Naive thymus-derived CD4-positive, alpha-beta T cell (primary cell): ENCODE results near the gene SNRNP48. TPM values are rescaled to one million over a fixed set of nuclear protein-coding genes. Genes with fewer than 3 reads are reported as not detected.

ENCODE experiments used
- ATAC-seq: fragments of 150-1000 bp; cut with Tn5 transposase; 2 replicates; pipeline ENCODE4 v1.10.0; 2021; ENCODE audit warnings: mild to moderate bottlenecking, moderate library complexity
- CTCF ChIA-PET: fragments of 350-600 bp; sonication (Branson Sonifier 250); formaldehyde crosslinking; loops from one replicate; lab custom pipeline; 2021; ENCODE audit warnings: antibody characterized with exemption; lab: Charles Lee
- POLR2A ChIA-PET: fragments of 350-600 bp; sonication (Branson Sonifier 250); formaldehyde crosslinking; loops from one replicate; lab custom pipeline; 2021; ENCODE audit warnings: antibody characterized with exemption, inconsistent platforms; lab: Charles Lee
- DNase-seq, 9 donors: peaks; one replicate each; pipeline versions ENCODE4 v3.0.0 to v3.0.0-alpha.2; 2020 to 2022; ENCODE audit warnings: mixed read lengths in 1 of 9
- H3K27ac ChIP-seq: one replicate; pipeline ENCODE4 v1.7.0; 2013; ENCODE audit warnings: mild to moderate bottlenecking, low read depth, low read length, moderate library complexity
- H3K27me3 ChIP-seq, 2 donors: one replicate each; pipeline ENCODE4 v1.7.0; 2013; ENCODE audit warnings: low read length in 2 of 2, mild to moderate bottlenecking in 2 of 2, moderate library complexity in 2 of 2; ENCODE audit not compliant: control insufficient read depth in 2 of 2, insufficient read depth in 2 of 2
- H3K36me3 ChIP-seq, 3 experiments: 1 replicate in 2 of 3; 2 replicates in 1 of 3; pipeline ENCODE4 v1.7.0; 2013; ENCODE audit warnings: low read length in 3 of 3, mild to moderate bottlenecking in 3 of 3, moderate library complexity in 1 of 3; ENCODE audit not compliant: insufficient read depth in 3 of 3, control insufficient read depth in 2 of 3
- H3K4me1 ChIP-seq, 2 donors: one replicate each; pipeline ENCODE4 v1.7.0; 2013; ENCODE audit warnings: low read length in 2 of 2, mild to moderate bottlenecking in 2 of 2, moderate library complexity in 1 of 2; ENCODE audit not compliant: control insufficient read depth in 2 of 2, insufficient read depth in 2 of 2
- H3K4me3 ChIP-seq: 2 replicates; pipeline ENCODE4 v1.7.0; 2013; ENCODE audit warnings: mild to moderate bottlenecking, low read length
- H3K9me3 ChIP-seq, 3 experiments: 1 replicate in 2 of 3; 2 replicates in 1 of 3; pipeline ENCODE4 v1.7.0; 2013; ENCODE audit warnings: low read length in 3 of 3; ENCODE audit not compliant: control insufficient read depth in 2 of 3
- H3K27ac Mint-ChIP-seq, 9 donors: one replicate each; pipeline ENCODE4 v1.8.0; 2020 to 2022; ENCODE audit warnings: mixed read lengths in 9 of 9, mild to moderate bottlenecking in 8 of 9, moderate library complexity in 5 of 9, inconsistent platforms in 2 of 9
- H3K27me3 Mint-ChIP-seq, 5 donors: one replicate each; pipeline ENCODE4 v1.8.0; 2021 to 2022; ENCODE audit warnings: mixed read lengths in 5 of 5, mild to moderate bottlenecking in 1 of 5
- H3K36me3 Mint-ChIP-seq, 5 donors: one replicate each; pipeline ENCODE4 v1.8.0; 2020 to 2022; ENCODE audit warnings: mixed read lengths in 5 of 5, mild to moderate bottlenecking in 3 of 5, inconsistent platforms in 1 of 5
- H3K4me1 Mint-ChIP-seq, 7 donors: one replicate each; pipeline ENCODE4 v1.8.0; 2020 to 2022; ENCODE audit warnings: mixed read lengths in 7 of 7, mild to moderate bottlenecking in 3 of 7, inconsistent platforms in 1 of 7
- H3K4me3 Mint-ChIP-seq, 10 donors: one replicate each; pipeline ENCODE4 v1.8.0; 2020 to 2022; ENCODE audit warnings: mild to moderate bottlenecking in 10 of 10, mixed read lengths in 10 of 10, moderate library complexity in 6 of 10, inconsistent platforms in 2 of 10
- H3K9me3 Mint-ChIP-seq, 11 donors: one replicate each; pipeline ENCODE4 v1.8.0; 2020 to 2022; ENCODE audit warnings: mixed read lengths in 11 of 11, mild to moderate bottlenecking in 4 of 11, inconsistent platforms in 1 of 11, moderate library complexity in 1 of 11
- intact Hi-C, 2 donors: fragments of 100-400 bp; cut with micrococcal nuclease; formaldehyde crosslinking; loops; one replicate each; pipeline ENCODE4 v1.15.1; 2023
- polyA plus RNA-seq, 2 donors: library from polyadenylated mRNA; unstranded; fragments of 300-500 nt; fragmentation: Illumina TruSeq; gene quantifications; one replicate each; pipeline ENCODE4 v1.2.3, GENCODE V29; 2021
- total RNA-seq, 6 experiments: library from RNA in 5 of 6; stranded (reverse) in 5 of 6; gene quantifications; 1 replicate in 5 of 6; 2 replicates in 1 of 6; pipeline ENCODE4 v1.2.3 and lab custom pipeline; 2021 to 2026

Gene SNRNP48
- total and polyA plus RNA-seq, 7 experiments from 2014 or later, result 8.6 to 30.4 (median 14.0) TPM

DNA sequence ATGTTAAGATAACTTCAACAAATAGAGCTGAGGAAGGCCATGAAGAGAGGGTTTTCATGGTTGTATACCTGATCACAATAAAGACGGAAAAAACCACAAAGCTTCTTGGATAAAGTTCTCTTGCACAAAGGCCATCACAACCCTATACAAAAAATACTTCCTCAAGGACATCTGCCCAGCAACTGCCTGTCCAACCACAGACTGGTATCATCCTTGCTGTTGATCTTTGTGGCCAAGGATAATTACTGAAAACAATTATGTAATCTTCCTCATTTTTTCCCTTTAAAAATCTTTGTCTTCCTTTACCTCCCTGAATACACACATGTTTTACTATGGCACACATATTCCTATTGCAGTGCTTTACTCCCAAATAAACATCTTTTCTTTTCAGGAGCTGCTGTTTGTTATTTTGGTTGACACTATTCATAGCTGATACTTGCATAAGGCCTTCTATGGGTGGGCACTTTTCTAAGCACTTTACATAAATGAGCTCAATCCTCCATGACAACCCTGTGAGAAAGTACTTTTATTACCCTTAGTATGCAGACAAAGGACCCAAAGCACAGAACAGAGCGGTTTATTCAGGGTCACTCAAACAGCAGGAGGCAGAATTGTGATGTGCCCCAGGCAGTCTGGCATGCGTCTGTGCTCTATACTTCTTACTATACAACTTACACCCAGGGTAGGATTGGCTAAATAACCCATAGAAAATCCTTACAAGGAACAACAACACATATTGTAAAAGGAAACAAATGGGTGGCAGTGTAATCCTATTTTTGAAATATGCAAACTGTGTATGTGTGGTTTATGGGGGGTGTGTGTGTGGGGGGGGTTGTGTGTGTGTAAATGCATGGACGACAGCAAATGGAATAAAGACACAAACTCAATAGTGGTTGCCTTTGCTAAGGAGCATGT, 35.1 kb downstream of the SNRNP48 start:
- H3K9me3 ChIP-seq, result no peaks in the 10 kb centered on the region
- ChIA-PET POLR2A (no interaction called here), CTCF (interaction anchor here (0.7 kb wide), 1 partner anchor 31 kb away, joined by 3 read pairs; no protein-coding TSS in a partner anchor)
- intact Hi-C loops, result no loop called here
- H3K4me1 ChIP-seq, result no peaks in the 10 kb centered on the region
- no peak for ATAC-seq
- H3K27me3 ChIP-seq, result no peaks in the 10 kb centered on the region
- Mint-ChIP-seq H3K27ac (no peak overlapping the region), H3K4me3 (no peak overlapping the region), H3K4me1 (no peaks in the 10 kb centered on the region), H3K9me3 (no peaks in the 10 kb centered on the region), H3K27me3 (peaks cover 7 to 12% (median 8%) of the 10 kb centered on the region in 5 donors), H3K36me3 (no peaks in the 10 kb centered on the region)
- DNase-seq, result no peak
- H3K4me3 ChIP-seq, result no peak overlapping the region
- no peaks in the 10 kb centered on the region for H3K36me3 ChIP-seq
- H3K27ac ChIP-seq, result no peak overlapping the region

DNA sequence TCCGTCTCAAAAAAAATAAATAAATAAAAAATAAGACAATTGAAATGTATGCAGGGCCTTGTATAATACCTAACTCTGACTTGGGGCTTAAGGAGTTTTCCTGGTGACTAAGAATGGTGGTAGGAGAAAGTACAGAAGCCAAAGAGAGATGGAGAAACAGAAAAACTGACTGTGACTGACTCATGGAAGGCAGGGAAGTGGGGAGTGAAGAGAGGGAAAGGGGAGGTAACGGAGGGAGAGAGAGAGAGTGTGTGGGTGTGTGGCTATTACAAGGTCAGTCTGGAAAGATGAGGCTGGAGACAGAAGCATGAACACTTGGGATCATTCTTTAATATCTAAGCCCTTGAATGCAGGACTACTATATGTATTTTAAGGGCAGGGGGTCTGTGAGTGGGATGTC, 38.5 kb downstream of the SNRNP48 start:
- DNase-seq (no peak), ATAC-seq (no peak)
- Mint-ChIP-seq H3K27ac (no peak overlapping the region), H3K27me3 (peaks cover 6 to 19% (median 9%) of the 10 kb centered on the region in 5 donors), H3K4me3 (no peak overlapping the region), H3K36me3 (no peaks in the 10 kb centered on the region), H3K4me1 (no peaks in the 10 kb centered on the region), H3K9me3 (no peaks in the 10 kb centered on the region)
- ChIA-PET CTCF (no interaction called here), POLR2A (no interaction called here)
- no peaks in the 10 kb centered on the region for H3K27me3 ChIP-seq
- no peaks in the 10 kb centered on the region for H3K36me3 ChIP-seq
- intact Hi-C loops, result no loop called here
- H3K4me3 ChIP-seq, result no peak overlapping the region
- no peaks in the 10 kb centered on the region for H3K9me3 ChIP-seq
- no peak overlapping the region for H3K27ac ChIP-seq
- H3K4me1 ChIP-seq, result no peaks in the 10 kb centered on the region

DNA sequence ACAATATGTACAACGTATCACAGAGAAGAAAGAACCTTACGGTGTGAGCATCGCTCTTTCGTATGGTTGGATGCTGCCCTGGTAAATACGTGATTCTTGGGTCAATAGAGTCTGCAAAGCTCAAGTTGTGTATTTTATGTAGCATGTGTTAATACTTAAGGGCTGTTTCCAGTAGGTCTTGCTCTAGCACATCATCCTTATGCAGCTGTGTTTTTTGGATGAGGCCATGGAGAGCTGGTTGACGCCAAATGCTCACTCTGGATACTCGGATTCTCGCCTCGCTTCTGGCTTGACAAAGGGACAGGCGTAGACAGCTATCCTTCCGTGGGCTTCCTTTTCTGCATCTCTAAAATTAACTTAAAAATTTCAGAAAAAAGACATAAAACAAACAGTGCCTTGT, 38.9 kb downstream of the SNRNP48 start:
- intact Hi-C loops, result no loop called here
- no peak overlapping the region for H3K27ac Mint-ChIP-seq
- peaks cover 4 to 19% (median 8%) of the 10 kb centered on the region in 5 donors for H3K27me3 Mint-ChIP-seq
- no peaks in the 10 kb centered on the region for H3K9me3 ChIP-seq
- DNase-seq, result no peak
- H3K4me3 Mint-ChIP-seq, result no peak overlapping the region
- H3K9me3 Mint-ChIP-seq, result no peaks in the 10 kb centered on the region
- ChIA-PET POLR2A (no interaction called here), CTCF (no interaction called here)
- no peaks in the 10 kb centered on the region for H3K36me3 Mint-ChIP-seq
- no peaks in the 10 kb centered on the region for H3K4me1 ChIP-seq
- ATAC-seq, result no peak
- no peaks in the 10 kb centered on the region for H3K4me1 Mint-ChIP-seq
- H3K27me3 ChIP-seq, result no peaks in the 10 kb centered on the region
- H3K36me3 ChIP-seq, result no peaks in the 10 kb centered on the region
- H3K4me3 ChIP-seq, result no peak overlapping the region
- no peak overlapping the region for H3K27ac ChIP-seq

DNA sequence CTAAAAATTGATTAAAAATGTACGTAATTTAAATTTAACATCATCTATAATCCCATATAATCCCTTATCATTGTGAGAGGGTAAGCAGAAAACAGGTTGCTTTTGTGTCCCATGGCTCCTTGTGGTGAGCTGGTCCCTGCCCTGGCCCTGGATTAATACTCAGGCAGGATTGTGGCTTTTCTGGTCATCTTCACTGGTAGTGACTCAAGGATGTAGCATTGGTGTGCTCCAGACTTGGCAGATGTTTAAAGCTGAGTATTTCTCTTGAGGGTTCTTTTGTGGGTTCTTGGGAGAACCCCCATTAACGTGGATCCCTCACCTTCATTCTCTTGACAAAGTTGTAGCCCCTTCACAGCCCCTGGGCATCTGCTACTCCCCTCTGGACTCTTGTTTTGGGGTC, 39.3 kb downstream of the SNRNP48 start:
- no peak for DNase-seq
- ChIA-PET CTCF (interaction anchor here (0.8 kb wide), 1 partner anchor 349 kb away, joined by 3 read pairs; no protein-coding TSS in a partner anchor), POLR2A (no interaction called here)
- ATAC-seq, result no peak
- intact Hi-C loops, result no loop called here
- no peaks in the 10 kb centered on the region for H3K36me3 Mint-ChIP-seq
- Histone ChIP-seq H3K27me3 (no peaks in the 10 kb centered on the region), H3K4me3 (no peak overlapping the region), H3K36me3 (no peaks in the 10 kb centered on the region), H3K4me1 (no peaks in the 10 kb centered on the region), H3K27ac (no peak overlapping the region), H3K9me3 (no peaks in the 10 kb centered on the region)
- peaks cover 4 to 19% (median 8%) of the 10 kb centered on the region in 5 donors for H3K27me3 Mint-ChIP-seq
- no peak overlapping the region for H3K4me3 Mint-ChIP-seq
- H3K4me1 Mint-ChIP-seq, result no peaks in the 10 kb centered on the region
- no peaks in the 10 kb centered on the region for H3K9me3 Mint-ChIP-seq
- no peak overlapping the region for H3K27ac Mint-ChIP-seq

DNA sequence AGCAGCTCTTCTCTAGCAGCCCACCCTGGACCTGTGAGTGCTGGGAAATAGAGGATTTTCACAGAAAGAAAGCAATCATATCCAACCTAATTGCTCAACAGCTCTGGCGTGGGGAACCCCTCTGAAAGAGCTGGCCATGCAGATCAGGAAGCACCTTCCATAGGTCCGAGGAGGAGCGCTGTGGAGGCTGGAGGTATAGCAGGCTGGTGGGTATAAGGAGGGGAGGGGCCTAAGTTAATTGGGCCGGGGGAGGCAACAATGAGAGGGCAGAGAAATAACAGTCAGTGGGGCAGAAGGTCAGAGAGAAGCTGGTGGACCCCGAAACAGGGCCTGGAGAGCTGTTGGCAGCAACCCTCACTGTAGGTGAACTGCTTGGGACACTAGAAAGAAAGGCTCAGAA, 40.8 kb downstream of the SNRNP48 start:
- Mint-ChIP-seq H3K27me3 (peaks cover 4 to 24% (median 5%) of the 10 kb centered on the region in 5 donors), H3K4me1 (no peaks in the 10 kb centered on the region), H3K9me3 (peaks cover 0 to 1% (median 0%) of the 10 kb centered on the region in 11 donors), H3K27ac (no peak overlapping the region), H3K36me3 (no peaks in the 10 kb centered on the region), H3K4me3 (no peak overlapping the region)
- Histone ChIP-seq H3K27ac (no peak overlapping the region), H3K4me1 (no peaks in the 10 kb centered on the region), H3K9me3 (no peaks in the 10 kb centered on the region), H3K27me3 (no peaks in the 10 kb centered on the region), H3K36me3 (no peaks in the 10 kb centered on the region), H3K4me3 (no peak overlapping the region)
- ChIA-PET CTCF (no interaction called here), POLR2A (no interaction called here)
- no peak for ATAC-seq
- no peak for DNase-seq
- intact Hi-C loops, result no loop called here

DNA sequence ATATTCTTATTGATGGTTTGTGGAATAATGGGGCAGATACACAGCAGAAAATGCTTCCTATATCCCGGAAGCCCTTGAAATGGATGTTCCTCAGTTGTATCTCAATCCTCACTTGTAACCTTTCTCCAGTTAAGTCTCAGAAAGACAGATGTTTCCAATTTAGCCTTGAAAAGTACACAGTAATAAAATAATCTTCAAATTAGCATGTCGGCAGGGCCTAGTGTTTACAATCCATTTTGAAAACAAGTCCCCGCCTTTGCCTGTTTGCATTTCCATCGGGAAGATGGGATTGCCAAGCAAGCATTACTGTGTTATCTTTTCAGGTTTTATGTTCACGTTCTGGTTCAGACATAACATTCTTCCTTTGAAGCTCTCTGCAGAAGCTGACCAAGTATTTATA, 41.5 kb downstream of the SNRNP48 start:
- Histone ChIP-seq H3K4me3 (no peak overlapping the region), H3K27me3 (no peaks in the 10 kb centered on the region), H3K27ac (no peak overlapping the region), H3K36me3 (no peaks in the 10 kb centered on the region), H3K9me3 (no peaks in the 10 kb centered on the region), H3K4me1 (no peaks in the 10 kb centered on the region)
- ATAC-seq (no peak), DNase-seq (no peak)
- H3K27me3 Mint-ChIP-seq, result peaks cover 4 to 28% (median 8%) of the 10 kb centered on the region in 5 donors
- no peak overlapping the region for H3K27ac Mint-ChIP-seq
- H3K36me3 Mint-ChIP-seq, result no peaks in the 10 kb centered on the region
- intact Hi-C loops, result no loop called here
- POLR2A ChIA-PET, result no interaction called here
- H3K9me3 Mint-ChIP-seq, result peaks cover 0 to 4% (median 0%) of the 10 kb centered on the region in 11 donors
- no peak overlapping the region for H3K4me3 Mint-ChIP-seq
- CTCF ChIA-PET, result no interaction called here
- no peaks in the 10 kb centered on the region for H3K4me1 Mint-ChIP-seq
